ENCODE results near the gene CADPS. TPM values are rescaled to one million over a fixed set of nuclear protein-coding genes. Genes with fewer than 3 reads are reported as not detected.

CADPS gene
- total RNA-seq, 1 experiment from 2014 or later = not detected

DNA sequence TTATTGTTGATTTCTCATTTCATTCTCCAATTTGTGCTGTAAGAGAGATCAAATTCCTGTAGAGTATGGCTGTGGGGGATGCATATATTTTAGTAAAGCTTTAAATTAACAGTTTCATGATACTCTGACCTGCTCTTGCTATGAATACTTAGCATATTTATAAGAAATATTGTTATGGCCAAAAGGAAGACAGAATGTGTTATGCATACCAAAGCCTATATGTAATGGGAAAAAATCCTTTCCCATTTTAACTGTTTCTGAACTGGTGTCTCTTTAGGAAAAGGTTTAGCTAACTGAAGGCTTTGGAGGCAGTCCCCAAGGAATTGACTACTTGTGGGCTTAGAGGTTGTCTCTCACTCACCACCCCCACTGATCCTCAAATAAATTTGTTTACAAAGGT lies 59.2 kb downstream of the CADPS start:
- H3K4me1 Mint-ChIP-seq (ENCODE audit: low read depth, unreplicated experiment) = no peaks in the 10 kb centered on the region
- H3K4me3 Mint-ChIP-seq (ENCODE audit: low read depth, unreplicated experiment) = no peak overlapping the region
- H3K9me3 Mint-ChIP-seq (ENCODE audit: low read depth, unreplicated experiment) = no peaks in the 10 kb centered on the region
- DNase-seq = no peak
- H3K27me3 Mint-ChIP-seq (ENCODE audit: unreplicated experiment) = no peaks in the 10 kb centered on the region
- H3K27ac Mint-ChIP-seq (ENCODE audit: unreplicated experiment) = no peak overlapping the region
- no peaks in the 10 kb centered on the region for H3K36me3 Mint-ChIP-seq (ENCODE audit: insufficient read depth, unreplicated experiment)
- intact Hi-C loops (cut with micrococcal nuclease; ENCODE audit: unreplicated experiment) = no loop called here
- CTCF ChIA-PET = no interaction called here
- BruUV-seq (replicated peaks) = no TSS peak
- no peak for TF ChIP-seq CTCF (IDR thresholded peaks at IDR 0.05; ENCODE audit: unreplicated experiment)

DNA sequence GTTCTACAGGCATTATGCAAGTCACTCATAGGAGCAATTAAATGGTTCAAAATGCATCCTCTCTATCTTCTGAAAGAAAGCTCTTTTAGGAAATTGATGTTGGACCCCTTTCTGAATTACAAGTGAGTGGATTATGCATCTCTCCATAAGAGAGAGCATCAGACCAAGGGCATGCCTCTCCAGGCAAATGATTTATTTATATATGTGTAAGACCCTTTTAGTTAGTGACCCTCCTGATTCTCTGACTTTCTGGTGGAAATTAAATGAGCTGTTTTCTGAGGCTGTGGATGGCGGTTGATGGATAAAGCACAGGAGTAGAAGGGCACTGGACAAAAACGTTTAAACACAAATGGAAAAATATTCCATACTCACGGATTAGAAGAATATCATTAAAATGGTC lies 62.6 kb downstream of the CADPS start:
- H3K27ac Mint-ChIP-seq (ENCODE audit: unreplicated experiment) = no peak overlapping the region
- CTCF ChIA-PET = interaction anchor here (0.6 kb wide), 1 partner anchor 22 kb away, joined by 4 read pairs; no protein-coding TSS in a partner anchor
- no peak overlapping the region for H3K4me3 Mint-ChIP-seq (ENCODE audit: low read depth, unreplicated experiment)
- no peak for TF ChIP-seq CTCF (IDR thresholded peaks at IDR 0.05; ENCODE audit: unreplicated experiment)
- no peaks in the 10 kb centered on the region for H3K27me3 Mint-ChIP-seq (ENCODE audit: unreplicated experiment)
- intact Hi-C loops (cut with micrococcal nuclease; ENCODE audit: unreplicated experiment) = no loop called here
- peaks cover 2% of the 10 kb centered on the region for H3K9me3 Mint-ChIP-seq (ENCODE audit: low read depth, unreplicated experiment)
- no peaks in the 10 kb centered on the region for H3K4me1 Mint-ChIP-seq (ENCODE audit: low read depth, unreplicated experiment)
- no peak for DNase-seq
- H3K36me3 Mint-ChIP-seq (ENCODE audit: insufficient read depth, unreplicated experiment) = no peaks in the 10 kb centered on the region
- BruUV-seq (replicated peaks) = no TSS peak

- no peak for DNase-seq
- no peaks in the 10 kb centered on the region for H3K27me3 Mint-ChIP-seq (ENCODE audit: unreplicated experiment)
- no peak for TF ChIP-seq CTCF (IDR thresholded peaks at IDR 0.05; ENCODE audit: unreplicated experiment)
- no TSS peak for BruUV-seq (replicated peaks)
- H3K27ac Mint-ChIP-seq (ENCODE audit: unreplicated experiment) = no peak overlapping the region
- CTCF ChIA-PET = no interaction called here
- H3K36me3 Mint-ChIP-seq (ENCODE audit: insufficient read depth, unreplicated experiment) = no peaks in the 10 kb centered on the region
- H3K4me3 Mint-ChIP-seq (ENCODE audit: low read depth, unreplicated experiment) = no peak overlapping the region
- intact Hi-C loops (cut with micrococcal nuclease; ENCODE audit: unreplicated experiment) = no loop called here
- no peaks in the 10 kb centered on the region for H3K4me1 Mint-ChIP-seq (ENCODE audit: low read depth, unreplicated experiment)
- peaks cover 2% of the 10 kb centered on the region for H3K9me3 Mint-ChIP-seq (ENCODE audit: low read depth, unreplicated experiment)
These were observed 64.1 kb downstream of the CADPS start for GRCh38 chr3:62811119-62811518.

GRCh38 chr3:62809369-62809768 lies 65.8 kb downstream of the CADPS start:
- peaks cover 2% of the 10 kb centered on the region for H3K9me3 Mint-ChIP-seq (ENCODE audit: low read depth, unreplicated experiment)
- no TSS peak for BruUV-seq (replicated peaks)
- intact Hi-C loops (cut with micrococcal nuclease; ENCODE audit: unreplicated experiment) = no loop called here
- no peak for TF ChIP-seq CTCF (IDR thresholded peaks at IDR 0.05; ENCODE audit: unreplicated experiment)
- H3K4me1 Mint-ChIP-seq (ENCODE audit: low read depth, unreplicated experiment) = no peaks in the 10 kb centered on the region
- CTCF ChIA-PET = no interaction called here
- no peak overlapping the region for H3K27ac Mint-ChIP-seq (ENCODE audit: unreplicated experiment)
- DNase-seq = no peak
- no peak overlapping the region for H3K4me3 Mint-ChIP-seq (ENCODE audit: low read depth, unreplicated experiment)
- no peaks in the 10 kb centered on the region for H3K36me3 Mint-ChIP-seq (ENCODE audit: insufficient read depth, unreplicated experiment)
- no peaks in the 10 kb centered on the region for H3K27me3 Mint-ChIP-seq (ENCODE audit: unreplicated experiment)
